Neural progenitor cell (in vitro differentiated cells): Measurements from ENCODE around the gene SYT7. TPM values are rescaled to one million over a fixed set of nuclear protein-coding genes. Genes with fewer than 3 reads are reported as not detected.

Source experiments
- DNase-seq: peaks from one replicate; pipeline ENCODE4 v3.0.0-alpha.2; 2016; ENCODE audit warnings: low spot score
- H2AFZ ChIP-seq: fragments of 200-600 bp; sonication (generic); replicated peaks from 2 replicates; pipeline ENCODE4 v1.6.1; 2016; ENCODE audit warnings: antibody characterized with exemption
- H3F3A ChIP-seq: fragments of 200-600 bp; sonication (generic); 2 replicates; pipeline ENCODE4 v1.6.1; 2016; ENCODE audit warnings: antibody characterized with exemption, low read depth
- H3K27ac ChIP-seq: fragments of 200-600 bp; sonication (generic); 2 replicates; pipeline ENCODE4 v1.5.1; 2016; ENCODE audit warnings: mild to moderate bottlenecking
- H3K27me3 ChIP-seq: fragments of 200-600 bp; sonication (generic); 2 replicates; pipeline ENCODE4 v1.6.1; 2016; ENCODE audit warnings: mild to moderate bottlenecking, moderate library complexity
- H3K36me3 ChIP-seq: fragments of 200-600 bp; sonication (generic); 2 replicates; pipeline ENCODE4 v1.5.1; 2016
- H3K4me1 ChIP-seq: fragments of 200-600 bp; sonication (generic); 2 replicates; pipeline ENCODE4 v1.6.1; 2016; ENCODE audit warnings: mixed run types
- H3K4me2 ChIP-seq: fragments of 200-600 bp; sonication (generic); 2 replicates; pipeline ENCODE4 v1.6.1; 2016
- H3K4me3 ChIP-seq: fragments of 200-600 bp; sonication (generic); 2 replicates; pipeline ENCODE4 v1.5.1; 2016
- H3K79me2 ChIP-seq: fragments of 200-600 bp; sonication (generic); 2 replicates; pipeline ENCODE4 v1.6.1; 2016; ENCODE audit warnings: low read depth
- H3K9ac ChIP-seq: fragments of 200-600 bp; sonication (generic); 2 replicates; pipeline ENCODE4 v1.6.1; 2016
- H3K9me3 ChIP-seq: fragments of 200-600 bp; sonication (generic); 2 replicates; pipeline ENCODE4 v1.5.1; 2016; ENCODE audit warnings: low read depth
- H4K20me1 ChIP-seq: fragments of 200-600 bp; sonication (generic); 2 replicates; pipeline ENCODE4 v1.6.1; 2016; ENCODE audit warnings: low read depth
- H3K27ac Mint-ChIP-seq: 3 replicates; pipeline ENCODE4 v1.8.0; 2021; ENCODE audit warnings: mixed read lengths
- H3K27me3 Mint-ChIP-seq: 2 replicates; pipeline ENCODE4 v1.8.0; 2022; ENCODE audit warnings: low read depth, mild to moderate bottlenecking, inconsistent platforms, moderate library complexity, mixed read lengths; ENCODE audit not compliant: insufficient read depth
- H3K36me3 Mint-ChIP-seq: 3 replicates; pipeline ENCODE4 v1.8.0; 2021; ENCODE audit warnings: mixed read lengths
- H3K4me1 Mint-ChIP-seq: 3 replicates; pipeline ENCODE4 v1.8.0; 2021; ENCODE audit warnings: mixed read lengths
- H3K4me3 Mint-ChIP-seq: 3 replicates; pipeline ENCODE4 v1.8.0; 2021; ENCODE audit warnings: mild to moderate bottlenecking, moderate library complexity, mixed read lengths
- H3K9me3 Mint-ChIP-seq: 3 replicates; pipeline ENCODE4 v1.8.0; 2020; ENCODE audit warnings: mixed read lengths
- EZH2 ChIP-seq: fragments of 200-600 bp; sonication (generic); IDR thresholded peaks from 2 replicates; pipeline ENCODE4 v1.6.1; 2017; ENCODE audit warnings: antibody characterized with exemption, mild to moderate bottlenecking, moderate library complexity
- EZH2phosphoT487 ChIP-seq: fragments of 200-600 bp; sonication (generic); IDR thresholded peaks from 2 replicates; pipeline ENCODE4 v1.6.1; 2017; ENCODE audit warnings: antibody characterized with exemption
- total RNA-seq: library from RNA; depleted of rRNA; stranded (reverse); fragments of >200 nt; gene quantifications from 2 replicates; pipeline ENCODE4 v1.2.3, GENCODE V29; 2015; ENCODE audit warnings: low replicate concordance
- TF ChIP-seq, protein P1 (sequence below): fragments of 200-600 bp; sonication (generic); IDR thresholded peaks from 2 replicates; pipeline ENCODE4 v1.5.1; 2017; ENCODE audit warnings: antibody characterized with exemption, mild to moderate bottlenecking

Gene SYT7
- total RNA-seq, 1 donor from 2014 or later: 0.73 TPM

DNA sequence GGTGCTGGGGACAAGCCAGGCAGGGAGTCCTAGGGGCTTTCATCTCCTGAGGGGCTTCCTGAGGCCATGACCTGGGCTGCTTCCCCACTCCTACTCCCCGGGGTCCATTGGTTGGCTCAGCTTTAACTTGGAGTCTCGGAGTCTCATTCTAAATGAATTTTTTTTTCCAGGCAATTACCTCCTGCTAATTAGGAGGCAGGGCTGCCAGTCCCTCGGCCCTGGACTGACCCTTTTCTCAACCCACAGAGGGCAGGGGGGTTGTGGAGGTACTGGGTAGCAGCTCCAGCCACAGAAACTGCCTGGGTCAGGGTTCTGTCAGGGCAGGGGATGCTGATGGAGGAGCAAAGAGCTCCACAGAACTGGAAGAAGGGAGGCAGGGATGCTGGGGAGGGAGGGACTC lies 11.9 kb downstream of the SYT7 start:
- H3K27ac ChIP-seq: no peak overlapping the region
- H3K9ac ChIP-seq: no peak overlapping the region
- TF ChIP-seq EZH2phosphoT487 (no peak), EZH2 (no peak)
- TF ChIP-seq, protein P1, sequence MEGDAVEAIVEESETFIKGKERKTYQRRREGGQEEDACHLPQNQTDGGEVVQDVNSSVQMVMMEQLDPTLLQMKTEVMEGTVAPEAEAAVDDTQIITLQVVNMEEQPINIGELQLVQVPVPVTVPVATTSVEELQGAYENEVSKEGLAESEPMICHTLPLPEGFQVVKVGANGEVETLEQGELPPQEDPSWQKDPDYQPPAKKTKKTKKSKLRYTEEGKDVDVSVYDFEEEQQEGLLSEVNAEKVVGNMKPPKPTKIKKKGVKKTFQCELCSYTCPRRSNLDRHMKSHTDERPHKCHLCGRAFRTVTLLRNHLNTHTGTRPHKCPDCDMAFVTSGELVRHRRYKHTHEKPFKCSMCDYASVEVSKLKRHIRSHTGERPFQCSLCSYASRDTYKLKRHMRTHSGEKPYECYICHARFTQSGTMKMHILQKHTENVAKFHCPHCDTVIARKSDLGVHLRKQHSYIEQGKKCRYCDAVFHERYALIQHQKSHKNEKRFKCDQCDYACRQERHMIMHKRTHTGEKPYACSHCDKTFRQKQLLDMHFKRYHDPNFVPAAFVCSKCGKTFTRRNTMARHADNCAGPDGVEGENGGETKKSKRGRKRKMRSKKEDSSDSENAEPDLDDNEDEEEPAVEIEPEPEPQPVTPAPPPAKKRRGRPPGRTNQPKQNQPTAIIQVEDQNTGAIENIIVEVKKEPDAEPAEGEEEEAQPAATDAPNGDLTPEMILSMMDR: no peak
- H3K27me3 ChIP-seq: peaks cover 54% of the 10 kb centered on the region
- no peaks in the 10 kb centered on the region for H3K79me2 ChIP-seq
- no peaks in the 10 kb centered on the region for H3K36me3 ChIP-seq
- DNase-seq: no peak
- Mint-ChIP-seq H3K4me1 (peaks cover 9% of the 10 kb centered on the region), H3K4me3 (no peak overlapping the region), H3K27ac (no peak overlapping the region), H3K27me3 (peaks cover 46% of the 10 kb centered on the region), H3K9me3 (no peaks in the 10 kb centered on the region), H3K36me3 (no peaks in the 10 kb centered on the region)
- no peak overlapping the region for H2AFZ ChIP-seq
- H3K4me1 ChIP-seq: peaks cover 6% of the 10 kb centered on the region
- H3K4me3 ChIP-seq: no peak overlapping the region
- peaks cover 29% of the 10 kb centered on the region for H4K20me1 ChIP-seq
- no peaks in the 10 kb centered on the region for H3K9me3 ChIP-seq
- H3K4me2 ChIP-seq: no peak overlapping the region
- H3F3A ChIP-seq: peaks cover 5% of the 10 kb centered on the region

DNA sequence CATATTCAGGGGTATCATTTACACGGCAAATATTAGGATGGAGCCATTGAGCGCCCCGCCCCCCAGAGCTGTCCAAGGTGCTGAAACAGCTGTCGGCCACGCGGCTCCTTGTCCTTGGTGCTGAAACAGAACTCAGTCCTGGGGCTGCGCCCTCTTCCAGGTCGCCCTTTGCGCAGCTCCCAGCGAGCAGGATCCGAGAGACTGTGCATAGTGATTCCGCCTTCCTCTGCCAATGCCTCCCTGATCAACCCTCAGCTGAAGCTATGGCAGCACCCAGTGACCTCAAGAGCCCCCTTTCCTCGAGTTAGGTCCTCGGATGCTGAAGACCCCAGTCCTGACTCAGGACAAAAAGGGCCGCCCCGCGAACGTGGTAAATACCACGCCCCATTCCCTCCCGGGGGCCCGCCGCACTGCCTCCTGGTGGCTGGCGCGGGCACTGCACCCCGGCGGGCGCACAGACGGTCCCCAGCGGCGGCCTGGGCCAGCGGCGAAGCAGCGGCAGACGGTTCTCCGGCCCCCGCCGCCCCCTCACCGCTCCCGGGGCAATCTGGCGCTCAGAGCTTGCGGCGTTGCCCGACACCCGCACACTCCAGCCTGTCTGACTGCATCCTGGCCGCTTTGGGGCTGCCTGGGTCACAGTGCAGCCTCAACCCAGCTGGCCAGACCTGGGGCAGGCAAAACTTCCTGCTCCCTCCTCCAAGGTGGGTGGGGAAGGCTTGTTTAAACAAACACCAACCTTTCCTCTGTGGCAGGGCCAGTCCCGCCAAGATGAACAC lies 13.4 kb downstream of the SYT7 start:
- H3K79me2 ChIP-seq: no peaks in the 10 kb centered on the region
- H3K4me1 ChIP-seq: peaks cover 6% of the 10 kb centered on the region
- H3K36me3 Mint-ChIP-seq: no peaks in the 10 kb centered on the region
- no peaks in the 10 kb centered on the region for H3K9me3 ChIP-seq
- TF ChIP-seq, protein P1: peak; percentile 100
- no peak for TF ChIP-seq EZH2
- peak overlapping the region; percentile 84 for H3K4me2 ChIP-seq
- peaks cover 5% of the 10 kb centered on the region for H3F3A ChIP-seq
- no peaks in the 10 kb centered on the region for H3K36me3 ChIP-seq
- H2AFZ ChIP-seq: no peak overlapping the region
- H3K27ac Mint-ChIP-seq: no peak overlapping the region
- peak; percentile 95 for DNase-seq
- H3K27me3 ChIP-seq: peaks cover 65% of the 10 kb centered on the region
- H3K27ac ChIP-seq: no peak overlapping the region
- H3K9ac ChIP-seq: no peak overlapping the region
- H4K20me1 ChIP-seq: peaks cover 33% of the 10 kb centered on the region
- no peaks in the 10 kb centered on the region for H3K9me3 Mint-ChIP-seq
- peaks cover 9% of the 10 kb centered on the region for H3K4me1 Mint-ChIP-seq
- peak overlapping the region; percentile 66 for H3K4me3 Mint-ChIP-seq
- peak overlapping the region; percentile 45 for H3K4me3 ChIP-seq
- peaks cover 47% of the 10 kb centered on the region for H3K27me3 Mint-ChIP-seq

DNA sequence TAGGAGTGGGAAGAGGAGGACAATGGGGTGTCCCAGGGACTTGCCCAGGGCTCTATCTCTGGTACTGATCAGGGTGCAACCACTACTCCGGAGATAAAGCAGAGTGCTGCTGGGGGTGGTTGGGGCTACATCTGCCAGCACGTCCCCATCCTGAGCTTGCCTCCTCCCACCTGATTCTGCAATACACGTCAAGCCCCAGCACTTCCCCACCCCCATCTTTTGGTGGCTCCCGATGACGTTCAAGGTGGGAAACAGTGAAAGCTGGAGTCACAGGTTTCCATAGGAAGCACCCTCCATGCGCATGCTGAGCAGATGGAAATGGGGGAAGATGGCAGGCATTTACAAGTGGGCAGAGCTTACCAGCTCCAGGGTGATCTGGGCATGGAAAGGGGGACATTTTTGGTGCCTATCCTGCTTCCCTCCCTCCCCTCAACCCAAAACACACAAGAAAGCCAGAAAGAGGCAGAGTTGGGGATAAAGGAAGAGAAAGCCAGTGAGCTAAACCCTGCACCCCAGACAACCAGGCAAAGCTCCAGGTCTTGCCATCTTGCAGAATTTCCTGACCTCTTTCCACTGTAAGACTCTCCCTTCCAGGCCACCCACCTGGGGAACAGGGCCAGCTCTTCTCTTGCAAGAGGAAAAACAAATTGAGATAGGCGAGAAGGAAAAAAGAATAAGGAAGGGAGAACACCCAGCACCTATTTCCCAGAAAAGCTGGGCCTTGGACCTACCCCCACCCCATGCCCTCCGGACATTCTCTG lies 15.8 kb downstream of the SYT7 start:
- Histone ChIP-seq H3F3A (peaks cover 5% of the 10 kb centered on the region), H3K4me2 (no peak overlapping the region), H3K79me2 (no peaks in the 10 kb centered on the region), H3K9ac (no peak overlapping the region), H4K20me1 (peaks cover 33% of the 10 kb centered on the region), H2AFZ (no peak overlapping the region), H3K4me3 (no peak overlapping the region), H3K4me1 (peaks cover 6% of the 10 kb centered on the region), H3K36me3 (no peaks in the 10 kb centered on the region), H3K27me3 (peaks cover 61% of the 10 kb centered on the region), H3K9me3 (no peaks in the 10 kb centered on the region), H3K27ac (no peak overlapping the region)
- Mint-ChIP-seq H3K36me3 (no peaks in the 10 kb centered on the region), H3K27ac (no peak overlapping the region), H3K27me3 (peaks cover 49% of the 10 kb centered on the region), H3K9me3 (no peaks in the 10 kb centered on the region), H3K4me1 (peaks cover 12% of the 10 kb centered on the region), H3K4me3 (no peak overlapping the region)
- TF ChIP-seq EZH2phosphoT487: no peak
- DNase-seq: no peak
